CD4-positive, CD25-positive, alpha-beta regulatory T cell (primary cell): ENCODE measurements around the gene CAMTA1. TPM values are rescaled to one million over a fixed set of nuclear protein-coding genes. Genes with fewer than 3 reads are reported as not detected.

Experiments
- ATAC-seq, 2 donors: fragments of 150-1000 bp; cut with Tn5 transposase; one replicate each; pipeline ENCODE4 v1.10.0; 2021; ENCODE audit warnings: low read depth in 2 of 2, moderate number of reproducible peaks in 2 of 2, moderate library complexity in 1 of 2
- DNase-seq, 3 donors: peaks; one replicate each; pipeline versions ENCODE4 v3.0.0 to v3.0.0-alpha.2; 2012 to 2022; ENCODE audit warnings: mixed read lengths in 1 of 3
- H3K27ac ChIP-seq: one replicate; pipeline ENCODE4 v1.7.0; 2013; ENCODE audit warnings: mild to moderate bottlenecking, low read length; ENCODE audit not compliant: insufficient read depth, poor library complexity, severe bottlenecking
- H3K27me3 ChIP-seq: one replicate; pipeline ENCODE4 v1.7.0; 2013; ENCODE audit warnings: low read length; ENCODE audit not compliant: control insufficient read depth, insufficient read depth
- H3K36me3 ChIP-seq: one replicate; pipeline ENCODE4 v1.7.0; 2013; ENCODE audit warnings: mild to moderate bottlenecking, low read length, moderate library complexity; ENCODE audit not compliant: control insufficient read depth, insufficient read depth
- H3K4me1 ChIP-seq: 2 replicates; pipeline ENCODE4 v1.7.0; 2013; ENCODE audit warnings: mild to moderate bottlenecking, low read length; ENCODE audit not compliant: insufficient read depth, control insufficient read depth, poor library complexity, severe bottlenecking
- H3K4me3 ChIP-seq: one replicate; pipeline ENCODE4 v1.7.0; 2013; ENCODE audit warnings: low read depth, mild to moderate bottlenecking, low read length, moderate library complexity
- H3K9me3 ChIP-seq, 2 experiments: 1 replicate in 1 of 2; 2 replicates in 1 of 2; pipeline ENCODE4 v1.7.0; 2013; ENCODE audit warnings: low read length in 2 of 2, mild to moderate bottlenecking in 1 of 2, moderate library complexity in 1 of 2; ENCODE audit not compliant: control insufficient read depth in 2 of 2
- H3K27ac Mint-ChIP-seq, 3 donors: one replicate each; pipeline ENCODE4 v1.8.0; 2020 to 2022; ENCODE audit warnings: mild to moderate bottlenecking in 3 of 3, mixed read lengths in 3 of 3, moderate library complexity in 2 of 3
- H3K27me3 Mint-ChIP-seq: one replicate; pipeline ENCODE4 v1.8.0; 2022; ENCODE audit warnings: mild to moderate bottlenecking, mixed read lengths
- H3K36me3 Mint-ChIP-seq: one replicate; pipeline ENCODE4 v1.8.0; 2020; ENCODE audit warnings: mixed read lengths
- H3K4me1 Mint-ChIP-seq, 4 donors: one replicate each; pipeline ENCODE4 v1.8.0; 2020 to 2022; ENCODE audit warnings: mixed read lengths in 4 of 4, mild to moderate bottlenecking in 1 of 4
- H3K4me3 Mint-ChIP-seq, 4 donors: one replicate each; pipeline ENCODE4 v1.8.0; 2020 to 2022; ENCODE audit warnings: mild to moderate bottlenecking in 4 of 4, mixed read lengths in 4 of 4, moderate library complexity in 3 of 4
- H3K9me3 Mint-ChIP-seq, 7 donors: one replicate each; pipeline ENCODE4 v1.8.0; 2020 to 2022; ENCODE audit warnings: mixed read lengths in 7 of 7, mild to moderate bottlenecking in 3 of 7, moderate library complexity in 2 of 7
- polyA plus RNA-seq, 4 donors: library from polyadenylated mRNA; unstranded; fragments of 300-500 nt; fragmentation: Illumina TruSeq; gene quantifications; one replicate each; pipeline ENCODE4 v1.2.3, GENCODE V29; 2021
- total RNA-seq: library from RNA; stranded (reverse); gene quantifications from one replicate; pipeline ENCODE4 v1.2.3, GENCODE V29; 2022

The CAMTA1 gene
- total and polyA plus RNA-seq, 5 donors from 2014 or later = 48.8 to 112 (median 80.0) TPM

GRCh38 chr1:7292714-7293419, 507.6 kb downstream of the CAMTA1 start:
- Mint-ChIP-seq H3K27me3 (peaks cover 10% of the 10 kb centered on the region), H3K4me1 (no peaks in the 10 kb centered on the region), H3K36me3 (no peaks in the 10 kb centered on the region), H3K9me3 (peaks cover 0 to 6% (median 0%) of the 10 kb centered on the region in 7 donors), H3K27ac (no peak overlapping the region), H3K4me3 (no peak overlapping the region)
- Histone ChIP-seq H3K27me3 (no peaks in the 10 kb centered on the region), H3K4me1 (no peaks in the 10 kb centered on the region), H3K4me3 (no peak overlapping the region), H3K36me3 (no peaks in the 10 kb centered on the region), H3K9me3 (no peaks in the 10 kb centered on the region), H3K27ac (no peak overlapping the region)
- DNase-seq (no peak), ATAC-seq (no peak)

- no peaks in the 10 kb centered on the region for H3K9me3 ChIP-seq
- H3K36me3 Mint-ChIP-seq = no peaks in the 10 kb centered on the region
- H3K27me3 Mint-ChIP-seq = peaks cover 10% of the 10 kb centered on the region
- H3K4me1 Mint-ChIP-seq = no peaks in the 10 kb centered on the region
- no peaks in the 10 kb centered on the region for H3K27me3 ChIP-seq
- H3K4me1 ChIP-seq = no peaks in the 10 kb centered on the region
- no peak for ATAC-seq
- no peak overlapping the region for H3K4me3 ChIP-seq
- no peak for DNase-seq
- peaks cover 0 to 6% (median 0%) of the 10 kb centered on the region in 7 donors for H3K9me3 Mint-ChIP-seq
- no peaks in the 10 kb centered on the region for H3K36me3 ChIP-seq
- H3K4me3 Mint-ChIP-seq = no peak overlapping the region
- H3K27ac Mint-ChIP-seq = no peak overlapping the region
- no peak overlapping the region for H3K27ac ChIP-seq
Observed at GRCh38 chr1:7293702-7294629, 508.7 kb downstream of the CAMTA1 start.

GRCh38 chr1:7294636-7295035, 509.4 kb downstream of the CAMTA1 start:
- H3K27ac Mint-ChIP-seq = no peak overlapping the region
- no peaks in the 10 kb centered on the region for H3K4me1 Mint-ChIP-seq
- no peak for ATAC-seq
- peaks cover 14% of the 10 kb centered on the region for H3K27me3 Mint-ChIP-seq
- DNase-seq = no peak
- peaks cover 0 to 6% (median 0%) of the 10 kb centered on the region in 7 donors for H3K9me3 Mint-ChIP-seq
- no peaks in the 10 kb centered on the region for H3K36me3 Mint-ChIP-seq
- no peaks in the 10 kb centered on the region for H3K27me3 ChIP-seq
- H3K4me3 Mint-ChIP-seq = no peak overlapping the region
- H3K4me1 ChIP-seq = no peaks in the 10 kb centered on the region
- no peak overlapping the region for H3K4me3 ChIP-seq
- H3K9me3 ChIP-seq = no peaks in the 10 kb centered on the region
- no peak overlapping the region for H3K27ac ChIP-seq
- H3K36me3 ChIP-seq = no peaks in the 10 kb centered on the region

- peaks cover 0 to 6% (median 0%) of the 10 kb centered on the region in 7 donors for H3K9me3 Mint-ChIP-seq
- H3K4me3 Mint-ChIP-seq = no peak overlapping the region
- ATAC-seq = no peak
- H3K27ac Mint-ChIP-seq = no peak overlapping the region
- H3K4me3 ChIP-seq = no peak overlapping the region
- no peaks in the 10 kb centered on the region for H3K36me3 Mint-ChIP-seq
- no peak for DNase-seq
- H3K27me3 ChIP-seq = no peaks in the 10 kb centered on the region
- H3K36me3 ChIP-seq = no peaks in the 10 kb centered on the region
- no peaks in the 10 kb centered on the region for H3K9me3 ChIP-seq
- H3K27ac ChIP-seq = no peak overlapping the region
- peaks cover 10% of the 10 kb centered on the region for H3K27me3 Mint-ChIP-seq
- H3K4me1 ChIP-seq = no peaks in the 10 kb centered on the region
- no peaks in the 10 kb centered on the region for H3K4me1 Mint-ChIP-seq
Observed at GRCh38 chr1:7295946-7296345, 510.7 kb downstream of the CAMTA1 start.

- no peaks in the 10 kb centered on the region for H3K36me3 Mint-ChIP-seq
- H3K4me1 Mint-ChIP-seq = no peaks in the 10 kb centered on the region
- H3K4me3 ChIP-seq = no peak overlapping the region
- no peak for ATAC-seq
- no peaks in the 10 kb centered on the region for H3K4me1 ChIP-seq
- H3K36me3 ChIP-seq = no peaks in the 10 kb centered on the region
- peaks cover 10% of the 10 kb centered on the region for H3K27me3 Mint-ChIP-seq
- H3K9me3 ChIP-seq = no peaks in the 10 kb centered on the region
- no peaks in the 10 kb centered on the region for H3K27me3 ChIP-seq
- H3K4me3 Mint-ChIP-seq = no peak overlapping the region
- no peak overlapping the region for H3K27ac ChIP-seq
- H3K27ac Mint-ChIP-seq = no peak overlapping the region
- no peak for DNase-seq
- peaks cover 0 to 6% (median 0%) of the 10 kb centered on the region in 7 donors for H3K9me3 Mint-ChIP-seq
Observed at GRCh38 chr1:7296968-7297367, 511.7 kb downstream of the CAMTA1 start.

GRCh38 chr1:7298145-7298544, 512.9 kb downstream of the CAMTA1 start:
- ATAC-seq (no peak), DNase-seq (no peak)
- no peaks in the 10 kb centered on the region for H3K9me3 ChIP-seq
- H3K27ac ChIP-seq = no peak overlapping the region
- Mint-ChIP-seq H3K4me1 (no peaks in the 10 kb centered on the region), H3K4me3 (no peak overlapping the region), H3K9me3 (peaks cover 0 to 6% (median 0%) of the 10 kb centered on the region in 7 donors), H3K27ac (no peak overlapping the region), H3K36me3 (no peaks in the 10 kb centered on the region), H3K27me3 (peaks cover 10% of the 10 kb centered on the region)
- no peaks in the 10 kb centered on the region for H3K27me3 ChIP-seq
- no peak overlapping the region for H3K4me3 ChIP-seq
- H3K36me3 ChIP-seq = no peaks in the 10 kb centered on the region
- H3K4me1 ChIP-seq = no peaks in the 10 kb centered on the region

GRCh38 chr1:7298749-7299151, 513.5 kb downstream of the CAMTA1 start:
- no peaks in the 10 kb centered on the region for H3K36me3 ChIP-seq
- ATAC-seq (no peak), DNase-seq (no peak)
- H3K27ac ChIP-seq = no peak overlapping the region
- Mint-ChIP-seq H3K27me3 (peaks cover 10% of the 10 kb centered on the region), H3K36me3 (no peaks in the 10 kb centered on the region), H3K9me3 (peaks cover 0 to 8% (median 0%) of the 10 kb centered on the region in 7 donors), H3K4me1 (no peaks in the 10 kb centered on the region), H3K27ac (no peak overlapping the region), H3K4me3 (no peak overlapping the region)
- H3K27me3 ChIP-seq = no peaks in the 10 kb centered on the region
- no peak overlapping the region for H3K4me3 ChIP-seq
- no peaks in the 10 kb centered on the region for H3K4me1 ChIP-seq
- H3K9me3 ChIP-seq = no peaks in the 10 kb centered on the region
